HL-60 (cell line): ENCODE data around the gene KCNH1.
"Not testable (repeated sequence)": the region's sequence is repeated elsewhere in the genome, so short reads cannot be mapped to it uniquely, and the experiment has no call there.

ENCODE experiments used
- POLR2AphosphoS5 ChIP-seq: IDR thresholded peaks from 2 replicates; pipeline ENCODE4 v1.6.1; 2012; ENCODE audit warnings: low read depth
- TF ChIP-seq, protein P1 (sequence below): IDR thresholded peaks from one replicate; pipeline ENCODE4 v1.5.1; 2011; ENCODE audit warnings: low read length, control low read depth, inconsistent platforms; ENCODE audit not compliant: insufficient read depth
- TF ChIP-seq, protein P2 (sequence below): IDR thresholded peaks from 2 replicates; pipeline ENCODE4 v1.6.1; 2012; ENCODE audit warnings: low read depth; ENCODE audit not compliant: insufficient replicate concordance

DNA sequence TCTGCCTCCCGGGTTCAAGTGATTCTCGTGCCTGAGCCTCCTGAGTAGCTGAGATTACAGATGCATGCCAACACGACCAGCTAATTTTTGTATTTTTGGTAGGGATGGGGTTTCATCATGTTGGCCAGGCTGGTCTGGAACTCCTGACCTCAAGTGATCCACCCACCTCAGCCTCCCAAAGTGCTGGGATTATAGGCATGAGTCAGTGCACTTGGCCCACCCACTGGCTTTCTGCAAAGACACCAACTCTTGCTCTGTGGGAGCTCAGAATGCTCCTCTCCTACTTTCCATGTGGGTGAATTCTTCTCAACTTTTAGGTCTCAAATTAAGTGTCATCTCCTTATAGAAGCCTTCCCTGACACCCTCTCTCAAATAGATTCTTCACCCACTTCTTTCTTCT is 92.1 kb downstream of the KCNH1 start:
- TF ChIP-seq, protein P1, sequence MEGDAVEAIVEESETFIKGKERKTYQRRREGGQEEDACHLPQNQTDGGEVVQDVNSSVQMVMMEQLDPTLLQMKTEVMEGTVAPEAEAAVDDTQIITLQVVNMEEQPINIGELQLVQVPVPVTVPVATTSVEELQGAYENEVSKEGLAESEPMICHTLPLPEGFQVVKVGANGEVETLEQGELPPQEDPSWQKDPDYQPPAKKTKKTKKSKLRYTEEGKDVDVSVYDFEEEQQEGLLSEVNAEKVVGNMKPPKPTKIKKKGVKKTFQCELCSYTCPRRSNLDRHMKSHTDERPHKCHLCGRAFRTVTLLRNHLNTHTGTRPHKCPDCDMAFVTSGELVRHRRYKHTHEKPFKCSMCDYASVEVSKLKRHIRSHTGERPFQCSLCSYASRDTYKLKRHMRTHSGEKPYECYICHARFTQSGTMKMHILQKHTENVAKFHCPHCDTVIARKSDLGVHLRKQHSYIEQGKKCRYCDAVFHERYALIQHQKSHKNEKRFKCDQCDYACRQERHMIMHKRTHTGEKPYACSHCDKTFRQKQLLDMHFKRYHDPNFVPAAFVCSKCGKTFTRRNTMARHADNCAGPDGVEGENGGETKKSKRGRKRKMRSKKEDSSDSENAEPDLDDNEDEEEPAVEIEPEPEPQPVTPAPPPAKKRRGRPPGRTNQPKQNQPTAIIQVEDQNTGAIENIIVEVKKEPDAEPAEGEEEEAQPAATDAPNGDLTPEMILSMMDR, result not testable (repeated sequence)
- TF ChIP-seq, protein P2, sequence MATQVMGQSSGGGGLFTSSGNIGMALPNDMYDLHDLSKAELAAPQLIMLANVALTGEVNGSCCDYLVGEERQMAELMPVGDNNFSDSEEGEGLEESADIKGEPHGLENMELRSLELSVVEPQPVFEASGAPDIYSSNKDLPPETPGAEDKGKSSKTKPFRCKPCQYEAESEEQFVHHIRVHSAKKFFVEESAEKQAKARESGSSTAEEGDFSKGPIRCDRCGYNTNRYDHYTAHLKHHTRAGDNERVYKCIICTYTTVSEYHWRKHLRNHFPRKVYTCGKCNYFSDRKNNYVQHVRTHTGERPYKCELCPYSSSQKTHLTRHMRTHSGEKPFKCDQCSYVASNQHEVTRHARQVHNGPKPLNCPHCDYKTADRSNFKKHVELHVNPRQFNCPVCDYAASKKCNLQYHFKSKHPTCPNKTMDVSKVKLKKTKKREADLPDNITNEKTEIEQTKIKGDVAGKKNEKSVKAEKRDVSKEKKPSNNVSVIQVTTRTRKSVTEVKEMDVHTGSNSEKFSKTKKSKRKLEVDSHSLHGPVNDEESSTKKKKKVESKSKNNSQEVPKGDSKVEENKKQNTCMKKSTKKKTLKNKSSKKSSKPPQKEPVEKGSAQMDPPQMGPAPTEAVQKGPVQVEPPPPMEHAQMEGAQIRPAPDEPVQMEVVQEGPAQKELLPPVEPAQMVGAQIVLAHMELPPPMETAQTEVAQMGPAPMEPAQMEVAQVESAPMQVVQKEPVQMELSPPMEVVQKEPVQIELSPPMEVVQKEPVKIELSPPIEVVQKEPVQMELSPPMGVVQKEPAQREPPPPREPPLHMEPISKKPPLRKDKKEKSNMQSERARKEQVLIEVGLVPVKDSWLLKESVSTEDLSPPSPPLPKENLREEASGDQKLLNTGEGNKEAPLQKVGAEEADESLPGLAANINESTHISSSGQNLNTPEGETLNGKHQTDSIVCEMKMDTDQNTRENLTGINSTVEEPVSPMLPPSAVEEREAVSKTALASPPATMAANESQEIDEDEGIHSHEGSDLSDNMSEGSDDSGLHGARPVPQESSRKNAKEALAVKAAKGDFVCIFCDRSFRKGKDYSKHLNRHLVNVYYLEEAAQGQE, result not testable (repeated sequence)
- TF ChIP-seq POLR2AphosphoS5, result not testable (repeated sequence)
